NCI-H146 treated with DMSO at 0.1 percent for 48 hours (cell line): ENCODE results near the gene LRRC43.

Source experiments
- DNase-seq: peaks from one replicate; lab custom pipeline; 2025; ENCODE audit not compliant: unreplicated experiment; lab: John Stamatoyannopoulos, UW

The LRRC43 gene, protein sequence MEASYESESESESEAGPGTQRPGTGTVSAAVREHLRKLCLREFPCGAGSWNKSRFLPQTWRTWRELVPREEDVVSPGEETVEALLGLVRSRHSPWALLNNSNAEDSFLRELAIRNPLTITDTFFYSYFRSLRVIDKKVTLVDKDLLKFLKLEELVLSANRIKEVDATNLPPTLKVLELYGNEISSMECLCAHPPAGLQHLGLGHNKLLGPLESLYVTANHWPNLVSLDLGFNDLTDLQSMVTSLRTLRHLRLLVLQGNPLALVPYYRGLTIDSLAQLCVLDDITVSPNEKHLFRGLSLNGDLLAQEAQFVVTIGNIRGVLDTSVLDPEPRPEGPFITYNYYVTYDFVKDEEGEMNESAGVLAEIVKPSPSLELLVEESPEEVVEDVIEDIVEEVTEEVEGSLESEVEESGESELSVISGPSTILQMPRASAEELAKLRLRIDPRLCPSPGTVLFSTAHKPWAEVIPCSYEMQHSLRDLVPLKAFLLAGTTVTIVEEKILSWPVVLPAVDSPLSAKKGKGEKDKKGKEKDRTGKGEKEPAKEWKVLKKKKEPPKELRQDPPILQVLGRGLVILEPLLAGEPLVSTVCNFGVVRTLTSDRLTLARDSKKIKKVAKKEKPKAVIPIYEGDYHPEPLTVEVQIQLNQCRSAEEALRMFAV

DNA sequence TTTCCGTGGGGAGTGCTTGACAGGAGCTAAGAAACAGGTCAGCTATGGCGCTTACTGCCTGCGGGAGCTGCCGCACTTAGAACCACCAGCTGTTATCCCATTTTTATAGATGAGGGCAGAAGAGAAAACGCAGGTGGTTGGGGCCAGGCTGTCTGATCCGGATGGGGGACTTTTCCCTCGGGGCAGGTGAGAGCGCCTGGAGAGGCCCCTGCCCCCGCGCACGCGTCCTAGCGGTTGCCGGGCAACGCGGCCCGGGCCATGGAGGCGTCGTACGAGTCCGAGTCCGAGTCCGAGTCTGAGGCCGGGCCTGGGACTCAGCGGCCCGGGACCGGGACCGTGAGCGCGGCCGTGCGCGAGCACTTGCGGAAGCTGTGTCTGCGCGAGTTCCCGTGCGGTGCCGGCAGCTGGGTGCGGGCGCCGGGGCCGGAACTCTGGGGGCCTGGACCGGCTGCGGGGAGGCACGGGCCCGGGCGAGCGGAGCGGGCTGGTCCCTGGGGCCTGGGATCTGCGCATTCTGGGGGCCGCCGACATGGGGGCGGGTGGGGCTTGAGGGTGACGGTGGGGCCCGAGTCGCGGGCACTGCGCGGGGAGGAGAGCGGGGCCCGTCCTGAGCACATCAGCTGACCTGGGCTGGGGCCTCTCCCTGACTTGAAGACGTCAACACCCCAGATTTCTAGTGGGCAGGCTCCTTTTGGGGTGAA is at the start of gene LRRC43:
LRRC43 (plus strand) TSS at position 237 of the 701 bp plus-strand sequence; CDS start at position 259, 22 bp downstream.
- DNase-seq: peak; percentile 68

DNA sequence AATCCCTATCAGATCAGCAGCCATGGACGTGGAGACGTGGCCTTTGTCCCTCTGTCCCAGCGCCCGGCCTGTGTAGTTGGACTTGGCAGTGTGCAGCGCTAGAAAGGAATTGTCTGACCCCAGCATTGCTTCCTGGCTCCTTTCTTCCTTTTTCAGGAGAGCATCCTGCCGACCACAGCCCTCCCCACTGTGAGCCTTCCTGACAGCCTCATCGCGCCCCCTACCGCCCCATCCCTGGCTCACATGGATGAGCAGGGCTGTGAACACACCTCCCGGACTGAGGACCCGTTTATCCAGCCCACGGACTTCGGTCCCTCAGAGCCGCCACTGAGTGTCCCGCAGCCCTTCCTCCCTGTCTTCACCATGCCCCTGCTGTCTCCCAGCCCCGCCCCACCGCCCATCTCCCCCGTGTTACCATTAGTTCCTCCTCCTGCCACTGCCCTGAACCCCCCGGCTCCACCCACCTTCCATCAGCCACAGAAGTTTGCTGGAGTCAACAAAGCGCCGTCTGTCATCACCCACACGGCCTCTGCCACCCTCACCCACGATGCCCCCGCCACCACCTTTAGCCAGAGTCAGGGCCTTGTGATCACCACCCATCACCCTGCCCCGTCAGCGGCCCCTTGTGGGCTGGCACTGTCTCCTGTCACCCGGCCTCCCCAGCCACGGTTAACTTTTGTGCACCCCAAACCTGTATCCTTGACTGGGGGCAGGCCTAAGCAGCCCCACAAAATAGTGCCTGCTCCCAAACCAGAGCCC is 49.6 kb upstream of the LRRC43 start:
- no peak for DNase-seq

DNA sequence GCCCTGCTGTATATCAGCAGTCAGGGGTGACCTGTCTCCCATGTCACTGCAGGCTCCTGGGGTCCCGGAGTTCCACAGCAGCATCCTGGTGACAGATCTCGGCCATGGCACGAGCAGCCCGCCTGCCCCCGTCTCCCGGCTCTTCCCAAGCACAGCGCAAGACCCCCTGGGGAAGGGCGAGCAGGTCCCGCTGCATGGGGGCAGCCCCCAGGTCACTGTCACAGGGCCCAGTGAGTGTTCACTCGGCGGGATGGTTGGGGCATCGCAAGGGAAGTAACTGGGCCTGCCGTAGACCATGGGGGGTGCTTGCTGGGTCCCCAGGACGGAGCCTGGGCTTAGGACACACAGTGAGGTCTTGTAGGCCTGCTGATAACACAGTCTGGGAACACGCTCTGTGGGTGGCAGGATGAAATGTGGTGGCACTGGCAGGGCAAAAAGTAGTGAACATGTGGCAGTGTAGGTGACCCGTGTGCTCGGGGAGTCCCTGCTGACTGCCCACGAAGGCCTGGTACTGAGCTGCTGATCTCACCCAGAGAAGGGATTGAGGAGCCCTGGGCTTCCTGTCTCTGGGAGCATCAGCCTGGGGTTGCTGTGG is 47.4 kb upstream of the LRRC43 start:
- no peak for DNase-seq

DNA sequence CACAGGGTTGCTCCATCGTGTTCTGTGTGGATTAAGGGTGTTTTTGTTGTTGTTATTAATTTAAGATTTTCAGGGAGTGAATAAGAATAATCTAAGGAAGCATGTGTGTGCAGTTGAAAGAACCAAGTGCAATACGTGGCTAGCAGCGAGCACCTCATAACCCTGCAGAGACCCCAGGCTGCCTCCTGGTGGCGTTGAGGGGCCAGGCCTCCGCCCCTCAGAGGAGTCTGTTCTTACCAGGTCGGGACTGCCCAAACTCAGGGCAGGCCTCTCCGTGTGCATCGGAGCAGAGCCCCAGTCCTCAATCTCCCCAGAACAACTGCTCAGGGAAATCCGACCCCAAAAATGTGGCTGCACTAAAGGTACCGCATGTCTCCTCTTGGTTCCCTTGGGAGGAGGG is 45.7 kb upstream of the LRRC43 start:
- no peak for DNase-seq

DNA sequence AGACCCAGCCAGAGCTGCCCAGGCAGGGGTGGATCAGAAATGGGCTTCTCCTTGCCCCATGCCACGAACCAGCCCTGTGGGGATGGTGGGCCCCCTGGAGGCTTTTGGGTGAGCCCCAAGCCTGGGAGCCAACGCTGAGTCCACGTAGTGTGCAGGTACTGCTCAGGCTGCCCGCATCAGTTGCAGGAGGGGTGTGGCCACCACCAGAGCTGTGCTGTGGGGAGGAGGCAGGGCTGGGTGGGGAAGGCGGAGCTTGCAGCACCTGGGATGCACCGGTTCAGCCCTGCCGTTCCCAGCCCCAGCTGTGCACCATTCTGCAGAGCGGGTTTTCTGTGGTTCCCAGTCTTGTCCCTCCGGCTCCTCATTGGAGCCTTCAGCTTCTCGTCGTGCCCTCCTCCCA is 45.2 kb upstream of the LRRC43 start:
- DNase-seq: no peak

DNA sequence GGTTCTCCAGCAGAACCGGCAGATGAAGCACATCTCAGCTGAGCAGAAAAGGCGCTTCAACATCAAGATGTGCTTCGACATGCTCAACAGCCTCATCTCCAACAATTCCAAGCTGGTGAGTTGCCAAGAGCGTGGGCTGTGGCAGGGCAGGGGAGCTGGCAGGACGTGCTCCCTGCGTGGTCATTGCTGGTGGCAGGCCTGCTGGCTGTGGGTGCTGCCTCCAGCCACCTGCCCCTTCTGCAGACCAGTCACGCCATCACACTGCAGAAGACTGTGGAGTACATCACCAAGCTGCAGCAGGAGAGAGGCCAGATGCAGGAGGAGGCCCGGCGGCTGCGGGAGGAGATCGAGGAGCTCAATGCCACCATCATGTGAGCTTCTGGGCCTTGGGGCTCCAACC is 44.7 kb upstream of the LRRC43 start:
- no peak for DNase-seq

DNA sequence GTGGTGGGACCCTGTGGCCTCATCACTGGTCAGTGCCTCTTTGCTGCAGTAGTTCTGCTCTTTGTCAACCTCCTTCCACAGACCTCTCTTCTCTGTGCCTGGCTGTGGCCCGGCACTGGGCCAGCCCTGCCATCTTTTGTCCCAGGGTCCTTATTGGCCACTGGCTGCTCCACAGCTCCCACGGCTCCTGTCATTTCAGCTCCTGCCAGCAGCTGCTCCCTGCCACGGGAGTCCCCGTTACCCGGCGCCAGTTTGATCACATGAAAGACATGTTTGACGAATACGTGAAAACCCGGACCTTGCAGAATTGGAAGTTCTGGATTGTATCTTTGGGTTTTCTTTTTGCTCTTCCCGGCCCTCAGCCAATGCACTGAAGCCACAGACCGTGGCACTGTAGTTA is 44.3 kb upstream of the LRRC43 start:
- no peak for DNase-seq

DNA sequence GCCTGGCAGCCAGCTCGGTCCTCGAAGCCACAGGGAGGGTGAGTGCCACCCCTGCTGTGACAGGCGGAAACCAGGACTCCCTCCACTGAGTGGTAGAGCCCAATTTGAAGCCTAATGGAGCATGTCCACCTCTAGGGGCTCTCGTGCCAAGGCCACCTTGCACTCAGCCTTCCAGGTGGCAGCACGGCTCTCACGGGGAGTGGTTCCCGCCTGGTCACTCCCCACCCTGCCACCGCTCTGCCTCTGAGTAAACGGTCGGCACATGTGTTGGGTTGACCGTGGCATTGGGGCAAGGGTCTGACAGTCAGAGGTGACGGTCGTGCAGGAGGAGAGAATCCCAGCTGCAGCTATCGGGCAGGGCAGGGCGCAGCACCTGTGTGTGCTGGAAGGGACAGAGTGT is 43.7 kb upstream of the LRRC43 start:
- no peak for DNase-seq

DNA sequence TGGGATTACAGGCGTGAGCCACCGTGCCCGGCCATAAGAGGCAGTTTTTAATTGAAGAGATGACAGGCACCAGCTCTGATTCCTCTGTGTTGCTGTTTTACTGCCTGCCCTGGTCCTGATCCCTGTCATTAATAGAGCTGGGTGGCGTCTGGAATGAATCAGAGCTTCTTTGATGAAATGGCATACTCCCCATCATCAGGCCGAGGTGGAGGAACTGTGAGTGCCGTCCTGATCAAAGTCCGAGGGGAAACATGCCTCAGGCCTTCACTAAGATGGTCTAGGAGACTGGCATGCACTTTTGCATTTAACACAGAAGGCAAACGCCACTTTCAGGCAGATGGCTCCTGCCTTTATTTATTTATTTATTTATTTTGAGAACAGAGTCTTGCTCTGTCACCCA is 43.0 kb upstream of the LRRC43 start:
- DNase-seq: no peak

DNA sequence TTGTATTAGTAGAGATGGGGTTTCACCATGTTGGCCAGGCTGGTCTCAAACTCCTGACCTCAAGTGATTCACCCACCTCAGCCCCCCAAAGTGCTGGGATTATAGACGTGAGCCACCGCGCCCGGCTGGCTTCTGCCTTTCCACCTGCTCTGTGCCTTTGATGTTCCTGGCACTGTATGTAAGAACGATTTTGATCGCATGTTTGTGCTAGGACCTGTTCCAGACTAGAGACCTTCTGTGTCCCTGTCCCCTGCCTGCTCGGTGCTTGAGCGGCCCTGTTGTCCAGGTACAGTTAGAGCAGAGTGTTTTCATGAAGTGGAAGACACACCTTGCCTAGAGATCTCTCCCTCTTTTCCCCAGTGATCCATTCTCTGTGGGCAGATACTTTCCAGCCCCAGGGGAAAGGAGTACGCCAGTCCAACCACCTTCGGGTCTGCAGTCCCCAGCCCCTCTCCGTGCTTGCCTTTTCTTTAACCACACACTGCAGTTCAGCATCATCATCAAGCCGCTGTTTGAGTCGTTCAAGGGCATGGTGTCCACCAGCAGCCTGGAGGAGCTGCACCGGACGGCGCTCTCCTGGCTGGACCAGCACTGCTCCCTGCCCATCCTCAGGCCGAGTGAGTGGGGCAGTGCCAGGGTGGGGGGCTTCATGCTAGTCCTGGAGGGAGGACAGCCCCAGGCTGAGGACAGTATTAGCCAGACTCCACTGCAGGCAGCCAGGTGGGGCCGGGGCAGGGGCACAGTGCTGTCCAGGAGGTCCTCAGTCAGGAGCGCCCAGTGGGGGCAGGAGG is 42.3 kb upstream of the LRRC43 start:
- DNase-seq: no peak

DNA sequence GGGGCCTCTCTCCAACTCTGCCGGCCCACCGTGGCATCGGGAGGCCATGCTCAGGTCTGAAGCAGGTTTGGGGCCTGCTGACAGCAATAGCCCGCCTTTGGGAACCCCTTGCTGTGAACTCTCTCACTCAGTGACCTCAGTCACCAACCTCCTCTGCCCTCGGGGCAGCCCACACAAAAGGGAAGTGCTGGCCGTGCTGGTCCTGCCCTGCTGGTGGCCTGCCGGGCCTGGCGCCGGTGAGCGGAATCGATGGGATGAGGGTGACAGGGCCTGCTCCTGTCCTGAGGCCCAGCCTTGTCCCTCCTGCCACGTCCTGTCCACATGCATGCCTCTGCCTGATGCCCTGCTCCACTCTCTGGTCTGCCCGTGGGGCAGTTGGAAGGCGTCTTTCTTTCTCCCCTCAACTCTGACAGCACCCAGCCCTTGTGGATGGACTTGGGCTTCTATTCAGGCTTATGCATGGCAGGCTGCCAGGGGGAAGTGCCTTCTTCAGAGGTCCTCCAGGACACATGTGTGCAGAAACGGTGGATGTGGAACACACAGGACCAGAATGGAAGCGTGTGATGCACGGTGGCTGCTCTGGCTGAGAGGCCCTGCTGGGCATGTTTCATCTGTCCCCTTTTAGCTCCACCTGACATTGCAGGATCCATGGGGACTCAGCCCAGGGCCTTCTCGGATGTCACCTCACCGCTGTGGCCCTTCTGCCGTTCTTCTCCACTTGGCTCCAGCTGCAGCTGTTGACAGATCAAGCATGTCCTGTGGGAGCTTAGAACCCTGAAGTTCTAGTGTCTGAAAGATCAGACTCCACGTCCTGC is 40.8 kb upstream of the LRRC43 start:
- DNase-seq: no peak

DNA sequence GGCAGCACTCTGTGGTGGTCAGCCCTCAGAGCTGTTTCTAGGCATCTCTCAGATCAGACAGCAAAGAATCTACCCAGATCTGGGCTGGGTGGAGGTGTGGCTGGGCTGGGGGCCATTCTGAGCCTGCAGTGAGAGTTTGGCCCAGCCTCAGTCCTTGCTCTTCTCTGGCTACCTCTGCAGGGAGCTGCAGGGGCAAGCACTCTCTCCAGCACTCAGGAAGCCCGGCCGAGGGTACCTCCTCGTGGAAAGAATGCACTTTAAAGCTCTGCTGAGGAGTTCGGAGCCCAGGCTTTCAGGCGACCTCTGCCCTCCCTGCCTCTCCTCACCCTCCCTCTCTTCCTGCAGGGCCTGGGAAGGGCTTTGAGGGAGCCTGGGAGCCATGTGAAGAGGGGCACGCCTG is 40.1 kb upstream of the LRRC43 start:
- no peak for DNase-seq

DNA sequence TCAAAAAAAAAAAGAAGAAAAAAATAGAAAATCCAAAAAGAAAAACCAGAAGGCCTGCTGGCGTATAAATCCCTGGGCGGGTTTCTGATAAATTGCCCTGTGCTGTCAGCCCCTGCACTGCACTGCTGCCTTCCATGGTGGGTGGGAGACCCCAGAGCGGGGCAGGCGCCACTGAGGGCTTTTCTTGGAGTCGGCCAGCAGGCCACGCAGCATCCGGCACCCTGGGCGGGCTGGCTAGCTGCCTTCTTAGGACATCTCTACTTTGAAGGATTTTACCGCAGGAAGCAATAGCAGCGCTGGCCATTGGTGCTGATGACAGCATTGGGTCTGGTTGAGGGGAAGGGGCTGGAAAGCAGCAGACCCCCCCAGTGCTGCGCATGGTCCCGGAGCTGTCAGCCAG is 38.0 kb upstream of the LRRC43 start:
- DNase-seq: no peak

DNA sequence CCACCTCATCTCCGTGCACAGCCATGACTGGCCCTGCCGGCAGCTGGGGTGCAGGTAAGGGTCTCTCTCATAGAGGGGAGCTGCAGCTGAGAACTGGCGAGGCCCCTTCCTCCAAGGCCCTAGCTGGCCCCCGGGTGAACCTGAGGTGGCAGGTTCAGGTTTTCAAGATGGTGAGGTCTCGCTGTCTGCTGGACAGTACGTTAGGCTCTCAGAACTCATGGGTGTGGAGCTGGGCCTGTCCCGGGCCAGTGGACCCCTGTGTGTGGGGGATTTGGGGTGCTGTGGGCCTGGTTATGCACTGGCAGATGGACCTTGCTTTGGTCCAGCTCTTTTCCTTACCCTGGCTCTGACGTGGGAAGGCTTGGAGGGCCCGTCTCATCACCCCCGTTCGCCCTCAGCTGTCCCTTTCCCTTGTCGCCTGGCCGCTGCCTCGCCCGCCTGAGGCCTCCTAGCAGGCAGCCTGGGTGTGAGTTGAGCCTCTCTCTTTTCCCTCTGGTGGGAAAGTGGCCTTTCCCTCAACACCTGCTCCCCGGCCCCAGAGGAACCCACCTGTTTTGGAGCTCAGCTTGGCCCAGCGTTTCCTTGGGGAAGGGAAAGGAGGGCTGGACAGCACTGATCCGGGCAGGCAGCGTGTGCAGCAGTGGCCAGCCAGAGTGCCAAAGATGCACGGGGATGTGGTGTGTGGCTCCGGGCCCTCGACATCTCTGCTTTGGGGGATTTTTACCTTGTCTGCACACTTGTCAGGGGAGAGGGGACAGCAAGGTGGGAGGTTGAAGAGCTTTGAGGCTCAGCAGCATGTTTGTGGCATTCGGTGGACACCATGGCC is 37.2 kb upstream of the LRRC43 start:
- no peak for DNase-seq

DNA sequence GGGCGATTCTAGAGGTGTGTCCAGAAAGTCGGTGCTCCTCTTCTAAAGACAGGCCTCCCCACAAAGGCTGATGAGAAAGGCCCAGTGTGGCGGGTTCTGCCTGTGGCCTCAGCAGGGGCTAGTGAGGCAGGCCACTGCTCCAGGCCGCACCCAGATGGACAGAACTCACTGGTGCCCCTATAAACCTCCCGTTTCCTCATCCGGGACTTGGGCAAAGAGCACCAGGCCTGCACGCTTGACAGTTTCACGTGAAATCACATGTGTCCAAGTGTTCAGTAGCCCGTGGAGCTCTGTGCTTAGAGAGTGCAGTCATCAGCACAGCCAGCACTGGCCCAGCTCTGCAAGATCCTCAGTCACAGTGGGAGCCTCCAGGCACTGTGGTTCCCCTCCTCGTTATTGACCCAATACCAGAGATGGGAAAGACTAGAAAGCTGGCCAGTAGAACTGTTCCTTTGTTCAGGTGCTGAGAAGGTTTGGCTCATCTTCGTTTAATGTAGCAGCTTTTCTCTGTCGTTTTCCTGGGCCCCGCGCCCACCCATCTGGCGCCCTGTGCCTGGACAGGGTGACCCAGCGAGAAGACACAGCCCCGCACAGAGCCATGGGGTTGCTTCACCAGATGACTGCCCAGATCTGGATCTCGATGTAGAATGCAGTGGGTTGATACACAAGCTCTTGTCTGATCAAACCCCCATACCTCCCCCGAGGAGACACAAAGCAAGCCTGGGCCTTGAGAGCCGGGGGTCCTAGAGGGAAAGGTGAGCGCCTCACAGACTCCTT is 35.2 kb upstream of the LRRC43 start:
- no peak for DNase-seq

DNA sequence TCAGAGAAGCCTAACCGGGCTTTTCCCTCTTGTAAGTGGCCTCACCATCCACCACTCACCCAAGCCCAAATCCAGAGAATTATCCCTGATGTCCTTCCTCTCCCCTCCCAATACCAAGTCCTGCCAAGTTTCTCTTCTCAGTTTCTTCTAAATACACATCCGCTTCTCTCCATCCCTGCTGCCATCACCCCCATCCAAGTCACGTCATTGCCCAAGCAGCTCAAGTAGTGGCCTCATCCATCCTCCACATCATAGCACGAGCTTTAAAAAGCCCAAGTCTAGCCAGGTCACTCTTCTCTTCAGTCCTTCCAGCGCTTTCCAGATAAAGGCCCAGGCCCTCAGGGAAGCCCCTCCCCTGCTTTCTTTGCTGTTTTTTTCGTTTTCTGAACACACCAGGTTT is 34.3 kb upstream of the LRRC43 start:
- no peak for DNase-seq

DNA sequence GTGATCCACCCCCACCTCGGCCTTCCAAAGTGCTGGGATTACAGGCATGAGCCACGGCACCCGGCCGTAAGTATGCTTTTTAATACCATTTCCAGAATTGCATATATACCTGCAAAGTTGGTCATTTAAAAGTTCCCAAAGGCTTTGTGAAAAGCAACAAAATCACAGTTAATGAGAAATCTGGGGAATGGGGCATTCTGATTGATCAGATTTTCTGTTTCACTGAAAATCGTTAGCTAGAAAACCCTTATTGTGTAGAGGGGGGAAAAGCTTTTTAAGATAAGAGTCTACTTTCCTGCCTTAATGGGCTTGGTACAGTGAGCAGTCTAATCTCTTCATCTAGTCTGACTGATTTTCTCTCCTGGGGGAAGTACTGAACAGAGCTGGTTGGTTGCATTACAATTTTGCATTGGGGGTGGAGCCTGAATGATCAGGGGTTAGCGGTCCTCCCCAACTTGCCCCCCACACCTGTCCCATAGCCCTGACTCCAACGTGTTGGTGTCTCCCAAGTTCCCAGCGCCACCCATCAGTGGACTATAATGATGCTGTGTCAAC is 32.7 kb upstream of the LRRC43 start:
- no peak for DNase-seq
